H7 (cell line): Measurements from ENCODE around the gene OST4. TPM values are rescaled to one million over a fixed set of nuclear protein-coding genes. Genes with fewer than 3 reads are reported as not detected.

ENCODE experiments used
- DNase-seq: peaks from one replicate; pipeline ENCODE4 v3.0.0; 2012
- H3K27me3 ChIP-seq: 2 replicates; pipeline ENCODE4 v1.6.0; 2011; ENCODE audit warnings: mild to moderate bottlenecking, low read length; ENCODE audit not compliant: control insufficient read depth, insufficient read depth
- H3K36me3 ChIP-seq: replicated peaks from 2 replicates; pipeline ENCODE4 v1.5.1; 2011; ENCODE audit warnings: low read length; ENCODE audit not compliant: control insufficient read depth, insufficient read depth
- H3K4me3 ChIP-seq: 2 replicates; pipeline ENCODE4 v1.5.1; 2011; ENCODE audit warnings: low read depth, mild to moderate bottlenecking, control low read depth, low read length, moderate library complexity; ENCODE audit not compliant: insufficient read depth
- total RNA-seq: library from RNA; depleted of rRNA; stranded (reverse); fragments of >200 nt; shearing (Covaris generic); gene quantifications from 2 replicates; pipeline ENCODE4 v1.2.3, GENCODE V29; 2014

OST4 gene
- total RNA-seq, 1 experiment from 2014 or later: 228 TPM

DNA sequence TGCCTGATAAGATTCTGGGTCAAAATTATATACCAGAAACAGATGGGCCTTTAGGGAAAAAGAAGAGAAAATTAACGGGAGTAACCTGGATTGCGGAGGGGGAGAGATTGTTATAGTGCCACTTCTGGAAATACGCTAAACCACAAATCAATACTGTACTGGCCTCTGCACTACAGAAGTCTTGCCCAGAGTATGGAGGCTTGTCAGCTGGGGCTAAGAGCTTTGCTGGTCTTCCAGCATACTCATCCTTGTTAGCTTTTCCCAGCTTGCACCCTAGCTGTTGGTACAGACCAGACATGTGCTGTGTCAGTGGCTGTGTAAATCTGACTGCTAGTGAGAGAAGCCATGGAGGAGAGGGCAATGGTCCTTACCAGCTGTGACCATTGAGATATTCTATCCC, 11.1 kb downstream of the OST4 start:
- Histone ChIP-seq H3K4me3 (no peak overlapping the region), H3K36me3 (peaks cover 15% of the 10 kb centered on the region), H3K27me3 (no peaks in the 10 kb centered on the region)
- no peak for DNase-seq

DNA sequence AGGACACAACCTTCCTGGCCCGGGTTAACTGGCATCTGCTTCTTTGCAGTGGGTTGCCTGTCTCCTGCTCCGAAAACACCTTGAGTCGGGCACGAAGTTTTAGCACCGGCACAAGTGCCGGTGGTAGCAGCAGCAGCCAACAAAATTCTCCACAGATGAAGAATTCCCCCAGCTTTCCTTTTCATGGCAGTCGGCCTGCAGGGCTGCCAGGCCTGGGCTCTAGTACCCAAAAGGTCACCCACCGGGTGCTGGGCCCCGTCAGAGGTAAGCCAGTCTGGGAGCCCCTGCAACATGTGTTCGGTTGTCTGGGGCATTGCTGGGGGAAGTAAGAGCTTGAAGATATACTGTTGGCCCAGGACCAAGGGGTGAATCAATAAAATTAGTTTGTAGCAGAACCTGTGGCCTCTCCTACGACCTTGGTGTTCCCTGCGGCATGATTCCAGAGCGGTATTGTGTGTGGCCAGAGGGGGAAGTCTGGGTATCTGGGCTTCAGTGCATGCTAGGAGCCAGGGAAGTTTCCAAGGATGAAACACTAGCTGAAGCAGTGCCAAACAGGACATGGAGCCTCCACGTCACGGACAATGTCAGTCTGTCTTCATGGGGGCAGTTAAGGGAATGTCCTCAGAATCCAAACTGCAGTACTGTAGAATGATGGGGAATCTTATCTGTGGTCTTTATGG, 12.2 kb downstream of the OST4 start:
- H3K36me3 ChIP-seq: peaks cover 18% of the 10 kb centered on the region
- no peaks in the 10 kb centered on the region for H3K27me3 ChIP-seq
- DNase-seq: no peak
- no peak overlapping the region for H3K4me3 ChIP-seq

DNA sequence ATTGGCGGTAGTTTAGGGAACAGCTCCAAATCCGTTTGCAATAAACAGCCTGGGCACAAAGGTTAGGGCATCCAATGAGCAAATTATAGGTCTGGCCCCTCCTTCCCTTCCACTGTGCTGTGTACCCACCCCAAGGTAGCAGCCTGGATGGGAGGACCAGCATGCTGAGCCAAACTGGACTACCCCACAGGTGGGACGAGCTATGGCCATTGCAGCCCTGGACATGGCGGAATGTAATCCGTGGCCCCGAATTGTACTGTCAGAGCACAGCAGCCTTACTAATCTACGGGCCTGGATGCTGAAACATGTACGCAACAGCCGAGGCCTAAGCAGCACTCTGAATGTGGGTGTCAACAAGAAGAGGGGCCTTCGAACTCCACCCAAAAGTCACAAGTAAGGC, 13.2 kb downstream of the OST4 start:
- no peak overlapping the region for H3K4me3 ChIP-seq
- H3K36me3 ChIP-seq: peaks cover 22% of the 10 kb centered on the region
- DNase-seq: no peak
- H3K27me3 ChIP-seq: no peaks in the 10 kb centered on the region

DNA sequence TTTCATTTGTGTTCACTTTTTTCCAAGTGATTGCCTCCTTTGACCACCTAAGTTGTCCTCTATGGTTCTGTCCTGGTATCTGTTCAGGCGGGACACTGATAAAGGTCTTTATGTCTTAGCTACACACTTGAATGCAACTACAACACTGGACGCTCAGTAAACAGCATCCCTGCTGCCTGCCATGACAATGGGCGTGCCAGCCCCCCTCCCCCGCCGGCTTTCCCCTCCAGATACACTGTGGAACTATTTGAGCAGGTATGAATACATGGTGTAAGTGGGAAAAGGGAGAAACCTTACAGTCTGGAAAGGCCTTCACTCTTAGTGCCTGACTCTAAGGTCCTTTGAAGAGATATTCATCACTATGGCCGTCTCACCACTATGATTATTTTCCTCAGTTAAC, 14.3 kb downstream of the OST4 start:
- Histone ChIP-seq H3K4me3 (no peak overlapping the region), H3K27me3 (no peaks in the 10 kb centered on the region), H3K36me3 (peaks cover 22% of the 10 kb centered on the region)
- no peak for DNase-seq

DNA sequence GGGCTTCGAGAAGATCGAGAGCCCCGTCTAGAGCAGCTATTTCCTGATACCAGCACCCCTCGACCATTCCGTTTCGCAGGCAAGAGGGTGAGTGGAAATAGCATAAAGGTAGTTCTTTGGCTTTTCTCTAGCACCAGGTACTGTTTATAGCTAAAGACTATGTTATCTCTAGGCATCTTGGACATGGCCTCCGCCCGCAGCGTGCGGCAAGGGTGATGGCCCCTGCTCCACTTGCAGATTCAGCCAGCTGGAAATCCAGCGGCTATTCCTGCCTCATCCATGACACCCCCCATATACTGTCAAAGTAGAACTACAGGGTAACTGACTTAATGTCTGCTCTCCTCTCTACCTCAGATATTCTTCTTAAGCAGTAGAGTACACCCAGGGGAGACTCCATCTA, 16.7 kb downstream of the OST4 start:
- no peak for DNase-seq
- Histone ChIP-seq H3K27me3 (no peaks in the 10 kb centered on the region), H3K4me3 (no peak overlapping the region), H3K36me3 (peaks cover 22% of the 10 kb centered on the region)

DNA sequence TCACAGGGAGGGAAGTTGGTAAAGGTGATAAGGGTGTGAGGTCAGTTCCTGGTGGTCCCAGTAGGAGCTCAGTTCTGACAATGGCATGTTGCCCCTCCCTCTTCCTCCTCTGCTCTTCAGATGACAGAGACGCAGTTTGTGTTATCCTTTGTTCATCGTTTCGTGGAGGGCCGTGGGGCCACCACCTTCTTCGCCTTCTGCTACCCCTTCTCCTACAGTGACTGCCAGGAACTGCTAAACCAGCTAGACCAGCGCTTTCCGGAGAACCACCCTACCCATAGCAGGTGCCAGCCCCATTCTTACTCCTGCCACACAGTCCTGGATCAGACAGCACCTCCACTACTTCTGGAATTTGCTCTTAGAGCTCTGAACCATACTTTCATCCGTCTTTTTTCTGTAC, 17.7 kb downstream of the OST4 start:
- Histone ChIP-seq H3K27me3 (no peaks in the 10 kb centered on the region), H3K4me3 (no peak overlapping the region), H3K36me3 (peaks cover 18% of the 10 kb centered on the region)
- DNase-seq: no peak

DNA sequence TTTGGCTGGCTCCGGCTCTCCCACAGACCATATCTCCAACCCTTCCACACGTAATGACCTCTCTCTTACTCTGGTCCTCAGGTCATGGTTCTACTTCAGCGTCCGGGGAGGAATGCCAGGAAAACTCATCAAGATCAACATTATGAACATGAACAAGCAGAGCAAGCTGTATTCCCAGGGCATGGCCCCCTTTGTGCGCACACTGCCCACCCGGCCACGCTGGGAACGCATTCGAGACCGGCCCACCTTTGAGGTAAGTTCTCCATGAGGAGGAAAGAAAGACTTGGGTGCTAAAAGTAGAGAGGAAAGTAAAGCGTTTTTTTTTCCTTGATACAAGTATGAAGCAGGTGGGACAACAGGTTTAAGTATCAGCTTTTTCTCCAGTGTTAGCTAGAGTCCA, 18.1 kb downstream of the OST4 start:
- Histone ChIP-seq H3K4me3 (no peak overlapping the region), H3K36me3 (peaks cover 17% of the 10 kb centered on the region), H3K27me3 (no peaks in the 10 kb centered on the region)
- DNase-seq: no peak

DNA sequence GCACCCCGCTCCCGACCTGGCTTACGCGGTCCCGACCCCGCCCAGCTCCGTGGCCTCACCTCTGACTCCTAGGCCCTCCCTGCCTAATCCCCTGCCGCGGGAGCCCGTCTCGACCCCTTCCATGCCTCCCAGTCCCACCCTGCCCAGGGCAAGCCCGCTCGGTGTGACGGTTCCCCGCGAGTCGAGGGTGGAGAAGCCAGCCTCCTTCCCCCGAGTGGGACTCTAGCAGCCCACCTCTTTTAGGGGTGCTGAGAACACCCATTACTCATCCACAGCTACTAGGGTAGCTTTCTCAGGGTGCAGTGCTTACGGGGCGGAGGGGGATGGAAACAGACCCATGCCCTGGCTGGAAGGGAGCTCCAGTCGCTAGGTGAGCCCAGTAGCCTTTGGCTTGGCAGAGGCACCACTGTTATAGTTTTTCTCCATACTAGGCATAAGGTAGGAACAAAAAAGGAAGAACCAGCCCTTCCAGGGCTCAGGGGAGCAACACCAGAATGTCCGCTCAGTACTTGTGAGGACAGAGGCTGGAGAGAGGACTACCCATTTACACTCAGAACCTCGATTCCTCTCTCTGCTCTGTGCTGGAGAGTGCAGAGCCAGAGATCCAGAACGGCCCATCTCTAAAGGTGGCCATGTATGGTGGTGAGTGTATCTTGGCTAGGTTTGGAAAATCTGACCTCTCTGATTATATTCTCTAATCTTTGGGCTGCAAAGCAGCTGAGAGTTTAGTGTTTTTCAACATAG, 19.4 kb downstream of the OST4 start:
- Histone ChIP-seq H3K4me3 (peak overlapping the region; percentile 91), H3K27me3 (no peaks in the 10 kb centered on the region), H3K36me3 (peaks cover 16% of the 10 kb centered on the region)
- DNase-seq: peak; percentile 81

DNA sequence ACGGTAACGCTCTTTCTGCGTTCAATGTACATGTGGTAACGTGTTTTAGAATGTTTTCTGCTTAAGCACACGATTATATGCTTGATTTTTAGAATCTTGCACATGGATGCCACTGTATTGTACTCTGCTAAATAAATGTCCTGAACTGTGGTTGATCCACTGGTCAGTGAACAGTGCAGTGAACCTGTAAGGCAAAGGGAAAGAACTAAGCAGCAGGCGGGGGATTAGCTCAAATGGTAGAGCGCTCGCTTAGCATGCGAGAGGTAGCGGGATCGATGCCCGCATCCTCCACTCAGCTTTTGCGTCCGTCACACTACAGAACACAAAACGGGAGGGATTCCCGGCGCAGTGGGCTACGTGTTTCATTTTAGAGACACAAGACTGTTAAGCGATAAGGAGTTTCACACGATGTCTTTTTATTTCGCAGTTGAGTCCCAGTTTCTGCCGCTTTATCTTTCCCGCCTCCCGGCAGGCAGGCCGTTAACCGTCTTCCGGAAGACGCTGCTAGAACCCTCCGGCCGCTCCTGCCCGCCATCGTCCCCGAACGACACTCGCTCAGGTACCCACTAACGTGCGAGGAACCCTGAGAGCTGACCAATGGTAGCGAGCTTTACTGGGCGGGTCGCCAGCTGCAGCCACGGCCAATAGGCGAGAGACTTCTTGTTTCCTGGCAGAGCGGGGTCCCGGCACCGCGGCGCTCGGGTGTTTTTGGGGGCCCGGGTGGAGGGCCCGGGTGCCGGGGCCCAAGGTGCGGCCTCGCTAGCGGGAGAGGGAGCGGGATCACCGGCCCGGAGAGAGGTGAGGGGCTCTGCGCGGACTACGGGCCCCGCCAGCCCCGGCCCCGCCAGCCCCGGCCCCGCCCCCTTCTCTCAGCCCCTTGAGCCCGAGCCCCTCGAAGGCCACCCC, 20.2 kb downstream of the OST4 start, which contains the start of gene AGBL5:
Gene AGBL5 (plus strand): TSS at position 673 of the 906 bp plus-strand sequence. CDS start 1,291 bp downstream, outside the sequence.
- Histone ChIP-seq H3K36me3 (peaks cover 14% of the 10 kb centered on the region), H3K4me3 (peak within 1 kb of the TSS; percentile 91), H3K27me3 (no peaks in the 10 kb centered on the region)
- peak; percentile 99 for DNase-seq

DNA sequence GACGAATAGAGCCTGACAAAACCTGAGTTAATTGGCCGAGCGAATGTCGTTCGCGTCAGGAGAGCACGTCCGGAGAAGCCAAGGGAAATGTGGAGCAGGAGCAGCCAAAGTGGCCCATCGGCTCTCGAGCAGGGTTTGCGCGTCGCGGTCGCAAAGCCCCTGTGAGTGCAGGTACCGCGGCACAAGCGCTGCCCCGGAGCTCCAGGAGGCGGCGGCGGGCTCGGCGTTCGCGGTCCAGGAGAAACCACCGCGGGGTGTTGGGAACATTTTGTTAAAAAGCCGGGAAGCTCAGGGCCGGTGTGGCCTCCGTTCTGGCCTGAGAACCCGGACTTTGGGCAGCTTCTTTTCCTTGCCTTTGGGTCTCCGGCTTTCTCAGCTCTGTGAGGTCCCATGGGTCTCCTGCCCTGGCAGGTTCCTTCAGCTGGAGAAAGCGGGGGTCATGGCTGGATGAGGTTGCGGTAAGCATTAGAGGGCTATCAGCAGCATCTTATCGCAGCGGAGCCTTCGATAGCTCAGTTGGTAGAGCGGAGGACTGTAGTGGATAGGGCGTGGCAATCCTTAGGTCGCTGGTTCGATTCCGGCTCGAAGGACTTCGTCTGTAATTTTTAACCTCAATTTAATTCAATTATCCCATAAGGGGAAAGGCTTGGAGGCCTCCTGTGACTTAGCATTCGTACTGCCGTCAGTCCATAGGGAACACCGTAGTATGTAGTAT, 21.0 kb downstream of the OST4 start:
- peak overlapping the region; percentile 91 for H3K4me3 ChIP-seq
- DNase-seq: peak; percentile 92
- no peaks in the 10 kb centered on the region for H3K27me3 ChIP-seq
- H3K36me3 ChIP-seq: peaks cover 9% of the 10 kb centered on the region

DNA sequence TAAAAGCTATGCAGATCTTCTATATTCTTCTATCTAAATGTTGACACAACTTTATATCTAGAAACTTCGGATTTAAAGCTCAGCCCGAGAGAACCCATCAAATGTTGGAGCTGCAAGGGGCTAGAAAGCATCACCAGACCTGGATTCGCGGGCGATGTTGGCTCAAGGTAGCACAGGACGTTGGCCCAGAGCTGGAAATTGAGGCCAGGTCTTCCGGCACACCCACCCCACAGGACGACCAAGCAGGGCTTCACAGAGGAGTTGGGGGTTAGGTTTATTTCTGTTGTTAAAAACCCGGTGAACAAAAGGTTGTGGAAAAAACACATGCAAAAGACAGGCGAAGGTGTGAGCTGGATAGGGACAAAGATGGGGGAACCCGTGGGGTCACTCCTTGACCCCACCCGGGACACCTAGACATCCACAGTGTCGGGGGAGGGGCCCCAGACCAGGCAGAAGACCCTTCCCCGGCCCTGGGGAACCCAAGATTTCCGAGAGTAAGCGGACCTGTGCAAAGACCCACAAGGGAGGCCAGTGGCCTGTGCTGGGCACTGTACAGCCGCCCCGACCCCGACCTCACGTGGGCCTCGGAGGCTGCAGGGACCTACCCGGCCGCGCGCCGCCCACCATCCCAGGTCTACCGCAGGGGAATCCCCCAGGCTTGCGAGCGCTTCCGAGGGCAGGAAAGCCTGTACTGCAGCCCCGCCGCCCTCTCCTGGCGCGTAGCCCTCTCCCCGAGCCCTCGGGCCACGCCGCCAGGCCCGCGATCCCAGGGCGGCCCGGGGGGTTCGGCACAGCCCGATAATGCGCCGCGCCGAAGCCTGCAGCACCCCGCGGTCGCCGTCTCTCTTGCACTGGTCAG, 21.8 kb downstream of the OST4 start:
- Histone ChIP-seq H3K4me3 (peak overlapping the region; percentile 91), H3K36me3 (peaks cover 4% of the 10 kb centered on the region), H3K27me3 (no peaks in the 10 kb centered on the region)
- DNase-seq: peak; percentile 90

DNA sequence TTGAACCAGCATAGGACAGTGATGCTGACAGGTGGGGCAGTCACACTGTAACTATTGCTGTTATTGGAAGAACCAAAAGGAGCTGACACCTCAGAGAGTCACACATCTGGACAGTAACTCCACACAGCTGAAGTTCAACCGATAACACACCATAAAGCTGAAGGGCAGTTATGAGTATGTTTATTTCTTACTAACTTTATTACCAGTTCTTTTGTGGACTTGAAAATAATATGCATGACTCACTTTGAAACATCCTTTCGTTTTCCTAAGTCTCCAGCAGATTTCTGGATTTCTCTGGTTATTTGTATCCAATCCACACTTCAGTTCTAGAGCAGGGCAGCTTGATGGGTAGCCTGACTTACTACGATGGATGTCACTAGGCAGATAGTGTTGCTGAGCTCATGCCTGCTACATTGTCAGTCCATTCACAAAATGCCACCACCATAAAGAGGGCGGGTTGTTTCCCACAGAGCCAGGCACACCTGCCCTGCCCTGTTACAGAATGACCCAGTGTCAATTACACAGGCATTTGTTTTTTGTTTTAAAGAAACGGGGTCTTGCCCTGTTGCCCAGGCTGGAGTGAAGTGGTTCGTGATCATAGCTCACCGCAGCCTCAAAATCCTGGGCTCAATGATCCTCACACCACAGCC, 28.3 kb downstream of the OST4 start:
- DNase-seq: no peak
- Histone ChIP-seq H3K4me3 (no peak overlapping the region), H3K36me3 (peaks cover 31% of the 10 kb centered on the region), H3K27me3 (no peaks in the 10 kb centered on the region)

DNA sequence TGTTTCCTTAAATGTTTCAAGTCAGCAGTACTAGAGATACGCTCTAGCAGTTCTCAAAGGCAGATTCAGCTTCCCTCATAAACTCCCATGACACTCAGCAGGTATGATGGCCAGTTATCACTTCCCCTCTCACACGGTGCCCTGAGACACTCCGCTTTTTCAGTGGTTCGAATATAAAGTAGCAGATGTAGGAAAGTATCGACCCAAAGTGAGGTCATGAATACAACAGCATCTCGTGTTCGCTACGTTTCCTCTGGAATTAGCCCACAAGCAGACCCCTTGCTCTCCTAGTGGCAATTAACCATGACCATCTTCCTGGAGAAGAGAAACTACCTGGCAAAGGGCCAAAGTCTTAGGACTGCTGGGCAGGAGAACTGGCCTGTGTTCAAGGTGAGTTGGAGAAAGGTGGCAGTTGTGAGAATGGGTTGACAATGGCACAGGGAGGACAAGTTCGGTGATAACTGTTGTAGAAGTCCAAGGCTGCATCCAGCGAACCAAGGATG, 29.2 kb downstream of the OST4 start:
- DNase-seq: no peak
- Histone ChIP-seq H3K36me3 (peaks cover 40% of the 10 kb centered on the region), H3K27me3 (no peaks in the 10 kb centered on the region), H3K4me3 (no peak overlapping the region)
